HepG2 (cell line): Measurements from ENCODE around the gene GFOD1. TPM values are rescaled to one million over a fixed set of nuclear protein-coding genes. Genes with fewer than 3 reads are reported as not detected.

Experiments
- ATAC-seq: fragments of 200-7000 bp; cut with Tn5 transposase; 3 replicates; pipeline ENCODE4 v1.9.1; 2020; ENCODE audit warnings: mild to moderate bottlenecking, moderate library complexity
- BruUV-seq: library from RNA; stranded (reverse); fragments of 400-500 nt; replicated peaks from 2 replicates; lab custom pipeline; 2021; lab: Mats Ljungman, UMichigan
- CTCF ChIA-PET: fragments of 300-600 bp; formaldehyde crosslinking; extraction: SDS; loops from one replicate; lab custom pipeline; 2021; ENCODE audit warnings: low total read pairs, inconsistent platforms, low intra/inter-chr PET ratio; lab: Yijun Ruan, JAX
- POLR2A ChIA-PET: fragments of 350-600 bp; sonication (Branson Sonifier 250); formaldehyde crosslinking; loops from one replicate; lab custom pipeline; 2020; ENCODE audit warnings: antibody characterized with exemption, inconsistent platforms; lab: Yijun Ruan, JAX
- DNase-seq: peaks from one replicate; pipeline ENCODE4 v3.0.0-alpha.2; 2015; ENCODE audit warnings: low spot score
- FAIRE-seq: peaks from 3 replicates; lab custom pipeline; 2011; peaks lifted over from hg19 to GRCh38; lab: Jason Lieb, UNC
- H2AFZ ChIP-seq: one replicate; pipeline ENCODE4 v1.6.1; 2011; ENCODE audit warnings: low read length, inconsistent platforms
- H3K27ac ChIP-seq: fragments of 300-600 bp; 3 replicates; pipeline ENCODE4 v1.8.0; 2011; ENCODE audit warnings: mixed run types, mild to moderate bottlenecking, mixed read lengths, low read length, inconsistent platforms; ENCODE audit not compliant: insufficient read depth; ENCODE audit errors: extremely low read length
- H3K27me3 ChIP-seq, 2 experiments: fragments of 200-600 bp in 1 of 2; 2 replicates in 1 of 2; 3 replicates in 1 of 2; pipeline versions ENCODE4 v1.6.0 to v1.8.0; 2011; ENCODE audit warnings: low read length in 2 of 2, mild to moderate bottlenecking in 2 of 2, moderate library complexity in 2 of 2, inconsistent platforms in 1 of 2; ENCODE audit not compliant: insufficient read depth in 2 of 2, control insufficient read depth in 1 of 2
- H3K36me3 ChIP-seq, 2 experiments: fragments of 200-600 bp in 1 of 2; replicated peaks in 1 of 2; 2 replicates in 1 of 2; 3 replicates in 1 of 2; pipeline versions ENCODE4 v1.5.1 to v1.8.0; 2011; ENCODE audit warnings: low read length in 2 of 2, inconsistent platforms in 1 of 2; ENCODE audit not compliant: insufficient read depth in 2 of 2, control insufficient read depth in 1 of 2
- H3K4me1 ChIP-seq: 2 replicates; pipeline ENCODE4 v1.5.1; 2012; ENCODE audit warnings: low read length, inconsistent platforms; ENCODE audit not compliant: insufficient read depth
- H3K4me2 ChIP-seq: 2 replicates; pipeline ENCODE4 v1.6.0; 2011; ENCODE audit warnings: low read depth, low read length, inconsistent platforms
- H3K4me3 ChIP-seq, 3 experiments: fragments of 200-600 bp in 1 of 3; sonication (generic), shearing (Covaris generic) in 1 of 3; replicated peaks in 1 of 3; 2 replicates each; pipeline ENCODE4 v1.5.1; 2011 to 2016; ENCODE audit warnings: low read length in 3 of 3, inconsistent platforms in 2 of 3, low read depth in 2 of 3, mild to moderate bottlenecking in 2 of 3, control low read depth in 1 of 3, mixed read lengths in 1 of 3; ENCODE audit not compliant: insufficient read depth in 1 of 3
- H3K79me2 ChIP-seq: one replicate; pipeline ENCODE4 v1.6.1; 2011; ENCODE audit warnings: low read length, inconsistent platforms; ENCODE audit not compliant: insufficient read depth
- H3K9ac ChIP-seq: 2 replicates; pipeline ENCODE4 v1.6.0; 2011; ENCODE audit warnings: mild to moderate bottlenecking, low read depth, low read length, inconsistent platforms; ENCODE audit not compliant: insufficient read depth
- H3K9me3 ChIP-seq: 2 replicates; pipeline ENCODE4 v1.5.1; 2012; ENCODE audit warnings: mild to moderate bottlenecking, low read length
- H4K20me1 ChIP-seq: 2 replicates; pipeline ENCODE4 v1.6.0; 2011; ENCODE audit warnings: inconsistent platforms, mild to moderate bottlenecking, low read length, moderate library complexity; ENCODE audit not compliant: insufficient read depth
- MED8 ChIP-seq: sonication (generic); formaldehyde crosslinking; IDR thresholded peaks from 2 replicates; pipeline ENCODE4 v1.8.1; 2023; ENCODE audit warnings: mild to moderate bottlenecking, missing genetic modification reagents; ENCODE audit not compliant: insufficient replicate concordance
- NR2F6 ChIP-seq, 2 experiments: IDR thresholded peaks; 2 replicates each; pipeline ENCODE4 v1.6.1; 2016; ENCODE audit warnings: antibody characterized with exemption in 1 of 2, mild to moderate bottlenecking in 1 of 2
- PHB2 ChIP-seq: fragments of 450-650 bp; IDR thresholded peaks from 2 replicates; pipeline ENCODE4 v1.6.1; 2018; ENCODE audit not compliant: partially characterized antibody
- RNF2 ChIP-seq: fragments of 450-650 bp; conservative IDR thresholded peaks from 2 replicates; pipeline ENCODE4 v1.6.1; 2016; ENCODE audit warnings: low read depth
- ZBTB8A ChIP-seq: sonication (generic); formaldehyde crosslinking; IDR thresholded peaks from 2 replicates; pipeline ENCODE4 v1.4.0; 2020; ENCODE audit warnings: mild to moderate bottlenecking, low read depth, missing genetic modification reagents, borderline replicate concordance
- ZNF230 ChIP-seq: sonication (generic); formaldehyde crosslinking; IDR thresholded peaks from 2 replicates; pipeline ENCODE4 v1.4.0; 2020; ENCODE audit warnings: mild to moderate bottlenecking, missing genetic modification reagents
- ZNF614 ChIP-seq: IDR thresholded peaks from 2 replicates; pipeline ENCODE4 v1.6.1; 2018; ENCODE audit warnings: missing biosample characterization, missing genetic modification reagents, inconsistent platforms, borderline replicate concordance
- ZNF629 ChIP-seq: sonication (generic); formaldehyde crosslinking; conservative IDR thresholded peaks from 2 replicates; pipeline ENCODE4 v1.5.0; 2020; ENCODE audit warnings: missing genetic modification reagents
- ZSCAN25 ChIP-seq: sonication (generic); formaldehyde crosslinking; IDR thresholded peaks from 2 replicates; pipeline ENCODE4 v1.8.0; 2022; ENCODE audit warnings: mild to moderate bottlenecking, missing genetic modification reagents
- WGBS: methylation state at CpG from one replicate; pipeline ENCODE4 v1.1.6; 2017; ENCODE audit warnings: low lambda C conversion rate; 5-methylcytosine and 5-hydroxymethylcytosine counted together
- in situ Hi-C: cut with HindIII; loops from 2 replicates; pipeline ENCODE4 v1.10.0; 2017; ENCODE audit warnings: low pct_unique_long_range_greater_than_20kb; ENCODE audit not compliant: extremely low pct_ligation_motif_present
- intact Hi-C: fragments of 100-400 bp; cut with micrococcal nuclease; formaldehyde crosslinking; loops from one replicate; pipeline ENCODE4 v1.10.0; 2022; ENCODE audit not compliant: unreplicated experiment
- polyA plus RNA-seq, 8 experiments: library from polyadenylated mRNA; depleted of rRNA in 3 of 8; stranded (reverse) in 7 of 8; unstranded in 1 of 8; fragments of >200 nt; fragmentation: Illumina TruSeq in 4 of 8; extraction: Trizol in 4 of 8; gene quantifications; 2 replicates each; pipeline versions ENCODE4 v1.2.1 to v1.2.3, GENCODE V29; 2011 to 2016; ENCODE audit warnings: low read depth in 4 of 8, missing spikeins in 1 of 8, mixed read lengths in 1 of 8; ENCODE audit not compliant: insufficient read depth in 1 of 8
- total RNA-seq, 5 experiments: library from RNA; depleted of rRNA; stranded (reverse); fragments of >200 nt; fragmentation: Illumina TruSeq; extraction: Trizol; gene quantifications; 2 replicates each; pipeline ENCODE4 v1.2.3, GENCODE V29; 2016; ENCODE audit warnings: low read depth in 1 of 5
- TF ChIP-seq, protein P1 (sequence below): sonication (generic); formaldehyde crosslinking; IDR thresholded peaks from 2 replicates; pipeline ENCODE4 v1.5.1; 2020; ENCODE audit warnings: missing genetic modification reagents, mild to moderate bottlenecking, borderline replicate concordance

GFOD1 gene
- total and polyA plus RNA-seq, 2 of the 13 experiments (the other 11 are each of a cell fraction or from before 2014, with no cell fraction given), result 1.9 to 6.4 TPM

GRCh38 chr6:13392462-13392861, 94.9 kb downstream of the GFOD1 start:
- no peaks in the 10 kb centered on the region for H3K27me3 ChIP-seq
- H3K79me2 ChIP-seq, result no peaks in the 10 kb centered on the region
- CTCF ChIA-PET, result no interaction called here
- WGBS, result 85% methylated on average over 2 of the region's 2 CpGs
- no peak overlapping the region for H3K27ac ChIP-seq
- no peak overlapping the region for H3K4me2 ChIP-seq
- no peaks in the 10 kb centered on the region for H3K36me3 ChIP-seq
- POLR2A ChIA-PET, result no interaction called here
- ATAC-seq, result no peak
- in situ Hi-C loops, result no loop called here
- no peak overlapping the region for H3K4me3 ChIP-seq
- TF ChIP-seq, protein P1, sequence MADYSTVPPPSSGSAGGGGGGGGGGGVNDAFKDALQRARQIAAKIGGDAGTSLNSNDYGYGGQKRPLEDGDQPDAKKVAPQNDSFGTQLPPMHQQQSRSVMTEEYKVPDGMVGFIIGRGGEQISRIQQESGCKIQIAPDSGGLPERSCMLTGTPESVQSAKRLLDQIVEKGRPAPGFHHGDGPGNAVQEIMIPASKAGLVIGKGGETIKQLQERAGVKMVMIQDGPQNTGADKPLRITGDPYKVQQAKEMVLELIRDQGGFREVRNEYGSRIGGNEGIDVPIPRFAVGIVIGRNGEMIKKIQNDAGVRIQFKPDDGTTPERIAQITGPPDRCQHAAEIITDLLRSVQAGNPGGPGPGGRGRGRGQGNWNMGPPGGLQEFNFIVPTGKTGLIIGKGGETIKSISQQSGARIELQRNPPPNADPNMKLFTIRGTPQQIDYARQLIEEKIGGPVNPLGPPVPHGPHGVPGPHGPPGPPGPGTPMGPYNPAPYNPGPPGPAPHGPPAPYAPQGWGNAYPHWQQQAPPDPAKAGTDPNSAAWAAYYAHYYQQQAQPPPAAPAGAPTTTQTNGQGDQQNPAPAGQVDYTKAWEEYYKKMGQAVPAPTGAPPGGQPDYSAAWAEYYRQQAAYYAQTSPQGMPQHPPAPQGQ, result no peak
- TF ChIP-seq MED8 (CRISPR knock-in tag) (no peak), ZBTB8A (CRISPR knock-in tag) (no peak), ZSCAN25 (CRISPR knock-in tag) (no peak)
- BruUV-seq, result no TSS peak
- no peaks in the 10 kb centered on the region for H3K9me3 ChIP-seq
- no peak for DNase-seq
- FAIRE-seq, result no peak
- intact Hi-C loops, result no loop called here
- H2AFZ ChIP-seq, result no peak overlapping the region
- peaks cover 15% of the 10 kb centered on the region for H3K4me1 ChIP-seq
- H4K20me1 ChIP-seq, result no peaks in the 10 kb centered on the region
- no peak overlapping the region for H3K9ac ChIP-seq

DNA sequence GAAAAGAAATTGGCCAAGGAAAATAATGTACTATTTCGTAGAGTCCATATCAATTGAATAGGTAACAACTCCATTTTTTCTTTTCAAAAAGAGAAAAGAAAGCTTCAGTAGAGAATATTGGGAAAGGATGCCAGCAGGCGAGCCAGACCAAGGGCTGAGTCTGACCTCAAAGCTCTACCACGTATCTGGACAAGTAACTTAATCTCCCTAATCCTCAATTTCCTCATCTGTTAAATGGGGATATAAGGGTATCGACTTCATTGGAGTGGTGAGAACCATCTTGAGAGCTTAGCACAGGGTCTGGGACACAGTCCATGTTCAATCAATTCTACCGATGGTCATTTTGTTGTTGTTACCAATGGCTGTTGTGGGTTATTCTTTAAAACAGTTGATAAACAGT, 95.9 kb downstream of the GFOD1 start:
- no peak overlapping the region for H3K4me2 ChIP-seq
- no peaks in the 10 kb centered on the region for H3K27me3 ChIP-seq
- no peaks in the 10 kb centered on the region for H3K79me2 ChIP-seq
- intact Hi-C loops, result no loop called here
- no peak overlapping the region for H2AFZ ChIP-seq
- FAIRE-seq (no peak), DNase-seq (no peak), ATAC-seq (no peak)
- no peaks in the 10 kb centered on the region for H3K36me3 ChIP-seq
- 97% methylated on average over 5 of the region's 5 CpGs for WGBS
- TF ChIP-seq ZNF629 (CRISPR knock-in tag), result peak; percentile 69
- no peak for TF ChIP-seq ZNF230 (CRISPR knock-in tag)
- TF ChIP-seq NR2F6 (IDR thresholded peaks at IDR 0.05), result no peak
- no peak for TF ChIP-seq NR2F6 (CRISPR knock-in tag; IDR thresholded peaks at IDR 0.05)
- TF ChIP-seq RNF2, result no peak
- TF ChIP-seq ZNF614 (CRISPR knock-in tag), result no peak
- TF ChIP-seq PHB2, result no peak
- in situ Hi-C loops, result no loop called here
- H3K27ac ChIP-seq, result no peak overlapping the region
- CTCF ChIA-PET, result no interaction called here
- no peaks in the 10 kb centered on the region for H4K20me1 ChIP-seq
- H3K4me3 ChIP-seq, result no peak overlapping the region
- no peaks in the 10 kb centered on the region for H3K9me3 ChIP-seq
- POLR2A ChIA-PET, result no interaction called here
- H3K9ac ChIP-seq, result no peak overlapping the region
- BruUV-seq, result no TSS peak
- H3K4me1 ChIP-seq, result peaks cover 15% of the 10 kb centered on the region
